ENCODE data around the gene TMPRSS13. TPM values are rescaled to one million over a fixed set of nuclear protein-coding genes. Genes with fewer than 3 reads are reported as not detected.
A peak's percentile ranks its signal among the peaks of the same experiment; 100 is the strongest.

Gene TMPRSS13
- total RNA-seq, 2 donors from 2014 or later = 1.2 to 14.7 TPM

DNA sequence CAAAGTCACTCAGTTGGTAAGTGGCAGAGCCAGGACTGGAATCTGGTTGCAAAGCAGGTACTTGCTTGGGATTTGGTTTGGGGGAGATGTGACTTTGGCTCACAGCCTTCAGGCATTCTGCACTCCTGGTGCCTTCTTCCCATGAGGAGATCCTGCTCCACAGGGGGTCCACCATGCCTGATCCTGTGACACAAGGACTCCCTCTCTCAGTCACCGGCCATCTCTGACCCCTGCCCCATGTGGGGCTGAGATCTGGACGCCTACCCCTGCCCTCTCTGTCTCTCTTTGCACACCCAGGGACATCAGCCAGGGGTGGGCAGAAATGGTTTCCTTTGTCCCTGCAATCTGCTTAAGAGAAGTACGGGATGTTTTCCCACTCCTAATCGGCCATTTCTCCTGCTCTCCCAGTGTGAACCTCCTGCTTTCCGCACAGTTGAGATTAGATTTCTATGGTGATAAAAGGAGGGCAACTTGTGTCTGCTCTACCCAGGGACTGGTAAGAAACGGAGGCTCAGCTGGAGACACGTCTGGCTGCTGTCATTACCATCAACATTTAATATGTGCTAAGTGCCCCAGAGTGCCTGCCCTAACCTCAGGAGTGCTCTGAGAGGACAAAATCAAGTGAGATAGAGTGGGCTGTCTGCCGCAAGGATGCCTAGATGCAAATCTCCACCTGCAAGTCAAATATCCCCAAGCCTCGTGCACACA is 41.6 kb downstream of the TMPRSS13 start:
- 72% methylated on average over 9 of the region's 9 CpGs for WGBS
- intact Hi-C loops (cut with DNase I) = no loop called here
- Histone ChIP-seq H3K9me3 (no peaks in the 10 kb centered on the region), H3K27ac (no peak overlapping the region), H3K4me3 (no peak overlapping the region), H3K36me3 (no peaks in the 10 kb centered on the region), H3K4me1 (replicated peaks) (no peaks in the 10 kb centered on the region), H3K27me3 (replicated peaks; ENCODE audit: insufficient read depth) (no peaks in the 10 kb centered on the region)
- TF ChIP-seq, protein P1, sequence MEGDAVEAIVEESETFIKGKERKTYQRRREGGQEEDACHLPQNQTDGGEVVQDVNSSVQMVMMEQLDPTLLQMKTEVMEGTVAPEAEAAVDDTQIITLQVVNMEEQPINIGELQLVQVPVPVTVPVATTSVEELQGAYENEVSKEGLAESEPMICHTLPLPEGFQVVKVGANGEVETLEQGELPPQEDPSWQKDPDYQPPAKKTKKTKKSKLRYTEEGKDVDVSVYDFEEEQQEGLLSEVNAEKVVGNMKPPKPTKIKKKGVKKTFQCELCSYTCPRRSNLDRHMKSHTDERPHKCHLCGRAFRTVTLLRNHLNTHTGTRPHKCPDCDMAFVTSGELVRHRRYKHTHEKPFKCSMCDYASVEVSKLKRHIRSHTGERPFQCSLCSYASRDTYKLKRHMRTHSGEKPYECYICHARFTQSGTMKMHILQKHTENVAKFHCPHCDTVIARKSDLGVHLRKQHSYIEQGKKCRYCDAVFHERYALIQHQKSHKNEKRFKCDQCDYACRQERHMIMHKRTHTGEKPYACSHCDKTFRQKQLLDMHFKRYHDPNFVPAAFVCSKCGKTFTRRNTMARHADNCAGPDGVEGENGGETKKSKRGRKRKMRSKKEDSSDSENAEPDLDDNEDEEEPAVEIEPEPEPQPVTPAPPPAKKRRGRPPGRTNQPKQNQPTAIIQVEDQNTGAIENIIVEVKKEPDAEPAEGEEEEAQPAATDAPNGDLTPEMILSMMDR (IDR thresholded peaks at IDR 0.05) = no peak
- TF ChIP-seq POLR2AphosphoS5 (IDR thresholded peaks at IDR 0.05) = no peak
- no peak for TF ChIP-seq POLR2A (IDR thresholded peaks at IDR 0.05)
- no peak for DNase-seq (ENCODE audit: low spot score)

DNA sequence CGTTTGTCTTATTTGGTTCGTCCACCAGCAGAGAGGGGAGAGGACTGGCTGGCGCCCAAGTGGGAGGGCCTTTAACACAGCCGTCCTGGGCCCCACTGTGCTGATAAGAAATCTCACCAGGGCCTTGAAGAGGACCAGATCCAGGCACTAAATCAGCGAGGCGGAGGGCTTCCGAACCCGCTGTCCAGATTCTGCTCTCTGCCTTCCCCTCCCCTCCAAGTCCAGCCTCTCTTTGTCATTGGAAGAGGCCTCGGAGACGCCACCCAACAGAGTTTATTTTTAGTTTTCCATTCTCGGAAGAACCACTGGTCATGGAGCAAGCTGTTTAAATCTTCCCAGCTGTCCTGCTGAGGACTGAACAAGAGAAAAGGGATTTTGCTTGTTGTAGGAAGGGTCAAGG is 43.4 kb downstream of the TMPRSS13 start:
- H3K27me3 ChIP-seq (replicated peaks; ENCODE audit: insufficient read depth) = no peaks in the 10 kb centered on the region
- H3K36me3 ChIP-seq = no peaks in the 10 kb centered on the region
- TF ChIP-seq POLR2A (IDR thresholded peaks at IDR 0.05) (no peak), POLR2AphosphoS5 (IDR thresholded peaks at IDR 0.05) (peak; percentile 41)
- TF ChIP-seq, protein P1 (IDR thresholded peaks at IDR 0.05) = no peak
- intact Hi-C loops (cut with DNase I) = no loop called here
- no peak for DNase-seq (ENCODE audit: low spot score)
- H3K27ac ChIP-seq = peak overlapping the region; percentile 44 to 46
- 40% methylated on average over 11 of the region's 11 CpGs for WGBS
- no peak overlapping the region for H3K4me3 ChIP-seq
- H3K9me3 ChIP-seq = no peaks in the 10 kb centered on the region
- no peaks in the 10 kb centered on the region for H3K4me1 ChIP-seq (replicated peaks)

DNA sequence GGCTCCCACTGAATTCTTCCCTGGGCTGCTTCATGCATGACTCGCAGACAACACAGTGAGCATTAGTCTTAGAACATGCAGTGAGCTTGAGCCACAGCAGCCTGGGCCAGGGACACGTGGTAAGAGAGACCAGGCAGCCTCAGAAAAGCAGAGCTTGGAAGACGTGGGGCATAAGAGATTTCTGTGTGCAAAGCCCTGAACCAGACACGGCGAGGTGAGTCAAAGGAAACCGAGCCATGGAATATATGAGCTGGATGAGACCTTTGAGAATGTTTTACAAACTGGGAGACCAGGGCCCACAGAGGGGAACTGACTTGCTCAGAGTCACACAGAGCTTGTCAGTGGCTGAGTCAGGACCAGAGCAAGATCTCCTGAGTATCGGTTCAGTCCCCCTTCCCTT is 44.2 kb downstream of the TMPRSS13 start:
- 82% methylated on average over 7 of the region's 7 CpGs for WGBS
- TF ChIP-seq POLR2A (IDR thresholded peaks at IDR 0.05) (no peak), POLR2AphosphoS5 (IDR thresholded peaks at IDR 0.05) (no peak)
- TF ChIP-seq, protein P1 (IDR thresholded peaks at IDR 0.05) = no peak
- Histone ChIP-seq H3K4me3 (no peak overlapping the region), H3K9me3 (no peaks in the 10 kb centered on the region), H3K4me1 (replicated peaks) (no peaks in the 10 kb centered on the region), H3K36me3 (no peaks in the 10 kb centered on the region), H3K27me3 (replicated peaks; ENCODE audit: insufficient read depth) (no peaks in the 10 kb centered on the region), H3K27ac (peak overlapping the region; percentile 24 to 44)
- intact Hi-C loops (cut with DNase I) = no loop called here
- no peak for DNase-seq (ENCODE audit: low spot score)

DNA sequence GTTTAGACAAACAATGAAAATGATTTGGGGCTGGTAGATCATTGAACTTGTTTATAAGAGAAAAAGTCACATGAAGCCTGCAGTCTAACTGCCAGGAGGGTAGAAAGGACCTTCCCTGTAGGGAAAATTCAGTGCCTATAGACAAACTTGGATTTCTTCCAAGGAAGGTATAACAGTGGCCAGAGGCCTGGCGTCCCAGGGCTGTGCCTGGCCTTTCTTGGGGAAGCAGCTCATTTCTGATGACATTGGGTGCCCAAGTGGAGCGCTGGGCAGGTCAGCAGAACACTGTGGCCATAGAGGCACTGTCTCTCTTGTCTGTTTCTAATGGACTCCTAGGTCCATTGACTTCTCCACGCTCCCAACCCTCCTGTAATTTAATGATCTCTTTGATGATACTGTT is 46.1 kb downstream of the TMPRSS13 start:
- no peaks in the 10 kb centered on the region for H3K36me3 ChIP-seq
- no peaks in the 10 kb centered on the region for H3K4me1 ChIP-seq (replicated peaks)
- intact Hi-C loops (cut with DNase I) = no loop called here
- 78% methylated on average over 3 of the region's 3 CpGs for WGBS
- TF ChIP-seq, protein P1 (IDR thresholded peaks at IDR 0.05) = no peak
- TF ChIP-seq POLR2AphosphoS5 (IDR thresholded peaks at IDR 0.05) (no peak), POLR2A (IDR thresholded peaks at IDR 0.05) (no peak)
- H3K9me3 ChIP-seq = no peaks in the 10 kb centered on the region
- DNase-seq (ENCODE audit: low spot score) = no peak
- no peak overlapping the region for H3K4me3 ChIP-seq
- no peaks in the 10 kb centered on the region for H3K27me3 ChIP-seq (replicated peaks; ENCODE audit: insufficient read depth)
- no peak overlapping the region for H3K27ac ChIP-seq

DNA sequence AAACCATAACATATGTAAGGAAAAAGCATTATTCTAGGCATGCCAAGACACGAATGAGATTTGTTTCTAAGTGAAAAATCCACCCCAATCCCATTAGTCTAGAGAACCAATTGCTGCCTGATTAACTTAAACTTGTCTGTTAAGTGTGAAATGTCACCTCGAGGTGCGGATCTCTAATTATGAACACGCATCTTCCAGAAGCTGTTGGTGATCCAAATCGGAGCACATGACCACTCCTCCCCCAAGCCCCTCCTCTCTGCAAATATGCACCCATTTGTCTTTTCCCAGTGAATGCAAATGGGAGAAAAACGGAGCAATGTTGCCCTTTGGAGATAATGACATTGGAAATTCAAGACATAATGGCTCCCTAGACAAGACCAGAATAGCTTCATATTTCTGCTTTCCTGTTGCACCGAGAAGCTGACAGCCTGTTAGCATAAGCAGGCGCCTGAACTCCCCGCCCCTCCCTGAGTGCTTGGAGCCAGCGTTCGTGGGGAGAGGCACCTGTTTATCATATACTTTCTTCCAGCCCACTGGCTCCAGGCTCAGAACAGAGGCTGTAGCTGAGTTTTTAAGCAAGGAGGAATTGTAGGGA is 46.8 kb downstream of the TMPRSS13 start:
- H3K4me3 ChIP-seq = no peak overlapping the region
- TF ChIP-seq POLR2AphosphoS5 (IDR thresholded peaks at IDR 0.05) = no peak
- TF ChIP-seq, protein P1 (IDR thresholded peaks at IDR 0.05) = no peak
- TF ChIP-seq POLR2A (IDR thresholded peaks at IDR 0.05) = no peak
- no peak overlapping the region for H3K27ac ChIP-seq
- 25% methylated on average over 11 of the region's 11 CpGs for WGBS
- DNase-seq (ENCODE audit: low spot score) = no peak
- intact Hi-C loops (cut with DNase I) = no loop called here
- H3K4me1 ChIP-seq (replicated peaks) = no peaks in the 10 kb centered on the region
- H3K9me3 ChIP-seq = no peaks in the 10 kb centered on the region
- no peaks in the 10 kb centered on the region for H3K36me3 ChIP-seq
- no peaks in the 10 kb centered on the region for H3K27me3 ChIP-seq (replicated peaks; ENCODE audit: insufficient read depth)
